Smooth muscle cell (in vitro differentiated cells): Measurements from ENCODE around the gene DYRK1A. TPM values are rescaled to one million over a fixed set of nuclear protein-coding genes. Genes with fewer than 3 reads are reported as not detected.

Source experiments
- DNase-seq: peaks from one replicate; lab custom pipeline; 2025; ENCODE audit not compliant: unreplicated experiment; lab: John Stamatoyannopoulos, UW
- H2AFZ ChIP-seq: fragments of 200-600 bp; sonication (generic); 2 replicates; pipeline ENCODE4 v1.6.0; 2016; ENCODE audit warnings: antibody characterized with exemption, low read depth, mild to moderate bottlenecking
- H3F3A ChIP-seq: fragments of 200-600 bp; sonication (generic); 2 replicates; pipeline ENCODE4 v1.6.0; 2017; ENCODE audit warnings: antibody characterized with exemption, low read depth
- H3K27ac ChIP-seq: fragments of 200-600 bp; sonication (generic); 2 replicates; pipeline ENCODE4 v1.5.1; 2016; ENCODE audit warnings: low read depth, mild to moderate bottlenecking
- H3K27me3 ChIP-seq: fragments of 200-600 bp; sonication (generic); 2 replicates; pipeline ENCODE4 v1.6.1; 2016; ENCODE audit warnings: low read depth, mild to moderate bottlenecking
- H3K36me3 ChIP-seq: fragments of 200-600 bp; sonication (generic); 2 replicates; pipeline ENCODE4 v1.5.1; 2016; ENCODE audit warnings: low read depth
- H3K4me1 ChIP-seq: fragments of 200-600 bp; sonication (generic); 2 replicates; pipeline ENCODE4 v1.5.1; 2016; ENCODE audit warnings: low read depth
- H3K4me2 ChIP-seq: fragments of 200-600 bp; sonication (generic); 2 replicates; pipeline ENCODE4 v1.6.0; 2016; ENCODE audit warnings: mild to moderate bottlenecking
- H3K4me3 ChIP-seq: fragments of 200-600 bp; sonication (generic); 2 replicates; pipeline ENCODE4 v1.5.1; 2016; ENCODE audit warnings: mild to moderate bottlenecking
- H3K79me2 ChIP-seq: fragments of 200-600 bp; sonication (generic); 2 replicates; pipeline ENCODE4 v1.6.0; 2016; ENCODE audit warnings: low read depth, mild to moderate bottlenecking
- H3K9ac ChIP-seq: fragments of 200-600 bp; sonication (generic); 2 replicates; pipeline ENCODE4 v1.6.0; 2016; ENCODE audit warnings: low read depth
- H3K9me3 ChIP-seq: fragments of 200-600 bp; sonication (generic); replicated peaks from 2 replicates; pipeline ENCODE4 v1.5.1; 2016; ENCODE audit warnings: low read depth
- H4K20me1 ChIP-seq: fragments of 200-600 bp; sonication (generic); 2 replicates; pipeline ENCODE4 v1.6.0; 2016; ENCODE audit warnings: low read depth
- CTCF ChIP-seq: fragments of 200-600 bp; sonication (generic); IDR thresholded peaks from 2 replicates; pipeline ENCODE4 v1.5.1; 2017; ENCODE audit warnings: borderline replicate concordance, mild to moderate bottlenecking, antibody characterized with exemption; ENCODE audit not compliant: insufficient read depth, poor library complexity, severe bottlenecking
- WGBS: methylation state at CpG from one replicate; pipeline ENCODE4 v1.1.7; 2016; ENCODE audit warnings: low lambda C conversion rate; 5-methylcytosine and 5-hydroxymethylcytosine counted together
- polyA plus RNA-seq: library from polyadenylated mRNA; unstranded; fragments of >200 nt; fragmentation: Nextera tagmentation; extraction: Ambion mirVana; gene quantifications from 2 replicates; pipeline ENCODE4 v1.2.1, GENCODE V29; 2016
- total RNA-seq: library from RNA; depleted of rRNA; stranded (reverse); fragments of >200 nt; gene quantifications from 2 replicates; pipeline ENCODE4 v1.2.3, GENCODE V29; 2014

The DYRK1A gene
- total and polyA plus RNA-seq, 2 experiments from 2014 or later, result 2.4 to 61.7 TPM

GRCh38 chr21:37357691-37358090 lies 8.9 kb upstream of the DYRK1A start:
- WGBS, result 78% methylated on average over 4 of the region's 4 CpGs

GRCh38 chr21:37358397-37358796 lies 8.2 kb upstream of the DYRK1A start:
- Histone ChIP-seq H3K4me1 (no peaks in the 10 kb centered on the region), H3K36me3 (no peaks in the 10 kb centered on the region), H3F3A (peaks cover 7% of the 10 kb centered on the region), H3K4me3 (no peak overlapping the region), H3K9me3 (no peaks in the 10 kb centered on the region), H4K20me1 (no peaks in the 10 kb centered on the region), H2AFZ (peak overlapping the region; percentile 81), H3K4me2 (peak overlapping the region; percentile 54), H3K9ac (no peak overlapping the region), H3K27me3 (no peaks in the 10 kb centered on the region), H3K79me2 (no peaks in the 10 kb centered on the region), H3K27ac (peak overlapping the region; percentile 74)
- no peak for TF ChIP-seq CTCF
- no peak for DNase-seq
- WGBS, result 23% methylated on average over 7 of the region's 7 CpGs

More at GRCh38 chr21:37357691-37358090, 8.9 kb upstream of the DYRK1A start:
- Histone ChIP-seq H3K36me3 (no peaks in the 10 kb centered on the region), H4K20me1 (no peaks in the 10 kb centered on the region), H3K79me2 (no peaks in the 10 kb centered on the region), H3K4me2 (no peak overlapping the region), H3K4me3 (no peak overlapping the region), H3K4me1 (no peaks in the 10 kb centered on the region), H2AFZ (no peak overlapping the region), H3F3A (peaks cover 7% of the 10 kb centered on the region), H3K27ac (peak overlapping the region; percentile 74), H3K9me3 (no peaks in the 10 kb centered on the region), H3K9ac (peak overlapping the region; percentile 7), H3K27me3 (no peaks in the 10 kb centered on the region)
- no peak for TF ChIP-seq CTCF
- no peak for DNase-seq

- Histone ChIP-seq H3K4me3 (no peak overlapping the region), H2AFZ (no peak overlapping the region), H4K20me1 (peaks cover 12% of the 10 kb centered on the region), H3K27ac (no peak overlapping the region), H3K9me3 (no peaks in the 10 kb centered on the region), H3K36me3 (no peaks in the 10 kb centered on the region), H3K4me1 (peaks cover 11% of the 10 kb centered on the region), H3K9ac (no peak overlapping the region), H3K27me3 (no peaks in the 10 kb centered on the region), H3K4me2 (no peak overlapping the region), H3K79me2 (peaks cover 14% of the 10 kb centered on the region), H3F3A (no peaks in the 10 kb centered on the region)
- no peak for TF ChIP-seq CTCF
- DNase-seq, result no peak
- 90% methylated on average over 1 of the region's 1 CpG for WGBS
These were observed 2.6 kb upstream of the DYRK1A start for GRCh38 chr21:37363936-37364335.

- Histone ChIP-seq H3K4me1 (peaks cover 19% of the 10 kb centered on the region), H3K4me3 (peak overlapping the region; percentile 65), H3K36me3 (no peaks in the 10 kb centered on the region), H3F3A (no peaks in the 10 kb centered on the region), H3K79me2 (peaks cover 22% of the 10 kb centered on the region), H3K4me2 (peak overlapping the region; percentile 96), H3K9me3 (no peaks in the 10 kb centered on the region), H3K27me3 (no peaks in the 10 kb centered on the region), H2AFZ (no peak overlapping the region), H3K27ac (peak overlapping the region; percentile 95), H4K20me1 (peaks cover 20% of the 10 kb centered on the region), H3K9ac (no peak overlapping the region)
- no peak for DNase-seq
- 94% methylated on average over 7 of the region's 7 CpGs for WGBS
- TF ChIP-seq CTCF, result no peak
These were observed 1.9 kb upstream of the DYRK1A start for GRCh38 chr21:37364722-37365121.
